Muscle of leg (tissue), 11 donors: ENCODE results near the gene BRME1. TPM values are rescaled to one million over a fixed set of nuclear protein-coding genes. Genes with fewer than 3 reads are reported as not detected.

ENCODE experiments used
- DNase-seq: peaks from one replicate; pipeline ENCODE4 v3.0.0; 2013
- H3K27ac ChIP-seq: one replicate; pipeline ENCODE4 v1.5.1; 2013; ENCODE audit warnings: mild to moderate bottlenecking, low read length, control low read depth
- H3K27me3 ChIP-seq: one replicate; pipeline ENCODE4 v1.6.1; 2013; ENCODE audit warnings: low read length; ENCODE audit not compliant: control insufficient read depth, insufficient read depth
- H3K36me3 ChIP-seq: one replicate; pipeline ENCODE4 v1.6.1; 2013; ENCODE audit warnings: low read length; ENCODE audit not compliant: control insufficient read depth, insufficient read depth
- H3K4me1 ChIP-seq: one replicate; pipeline ENCODE4 v1.6.1; 2013; ENCODE audit warnings: low read length; ENCODE audit not compliant: control insufficient read depth, insufficient read depth
- H3K4me3 ChIP-seq: one replicate; pipeline ENCODE4 v1.5.1; 2013; ENCODE audit warnings: low read length, control low read depth
- H3K9me3 ChIP-seq: replicated peaks from 2 replicates; pipeline ENCODE4 v1.6.1; 2013; ENCODE audit warnings: low read depth, low read length; ENCODE audit not compliant: control insufficient read depth
- WGBS: methylation state at CpG from one replicate; pipeline ENCODE4 v1.1.5; 2013; ENCODE audit warnings: missing lambda C conversion rate; ENCODE audit not compliant: insufficient coverage; 5-methylcytosine and 5-hydroxymethylcytosine counted together
- polyA plus RNA-seq, 8 donors: library from polyadenylated mRNA; unstranded; fragments of 120-200 nt; gene quantifications; one replicate each; pipeline versions ENCODE4 v1.2.1 to v1.2.3, GENCODE V29; 2013; ENCODE audit warnings: inconsistent platforms in 1 of 8, low replicate concordance in 1 of 8; ENCODE audit not compliant: insufficient read length in 8 of 8, insufficient read depth in 1 of 8
- total RNA-seq: library from RNA; stranded (reverse); fragments of 120-200 nt; gene quantifications from one replicate; pipeline ENCODE4 v1.2.4, GENCODE V29; 2013

Gene BRME1
- total and polyA plus RNA-seq, 9 donors: 2.1 to 6.1 (median 3.7) TPM

DNA sequence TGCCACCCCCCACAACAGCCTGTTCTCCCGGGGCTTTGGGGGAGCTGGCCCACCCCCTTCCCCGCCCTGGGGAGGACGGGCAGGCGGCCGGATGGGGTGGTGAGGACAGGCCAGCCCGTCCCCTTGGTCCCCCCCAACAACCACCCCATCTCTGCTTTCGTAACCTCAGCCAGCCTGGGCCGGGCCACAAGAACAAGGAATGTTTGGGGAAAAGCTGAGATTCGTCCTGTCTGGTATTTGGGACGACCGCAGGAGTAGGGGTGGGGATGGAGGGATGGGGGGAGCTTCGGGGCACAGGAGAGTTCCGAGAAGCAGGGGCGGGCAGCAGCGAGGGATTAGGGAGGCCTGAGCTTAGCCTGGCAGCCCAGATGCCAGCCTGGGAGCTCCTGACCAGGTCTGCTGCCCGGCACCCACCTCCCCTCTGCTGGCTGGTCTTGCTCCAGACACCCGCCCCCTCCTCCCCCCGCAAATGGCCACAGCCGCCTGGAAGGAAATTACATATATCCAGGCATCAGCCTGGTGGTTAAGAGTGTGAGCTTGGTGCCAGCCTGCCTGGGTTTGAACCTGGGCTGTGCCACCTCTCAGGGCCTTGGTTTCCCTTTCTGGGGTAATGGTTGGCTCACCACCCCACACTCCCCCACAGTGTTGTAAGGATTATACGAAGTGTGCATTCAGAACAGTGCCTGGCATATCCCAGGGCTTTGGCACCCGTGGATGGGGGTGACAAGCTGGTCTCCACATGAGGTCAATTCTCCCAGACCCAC is 32.6 kb upstream of the BRME1 start, which contains the start of gene PODNL1:
PODNL1 (minus strand) TSS at position 117 of the 764 bp plus-strand sequence. CDS start 236 bp downstream, outside the sequence.
- peaks cover 11% of the 10 kb centered on the region for H3K4me1 ChIP-seq
- H3K27me3 ChIP-seq: peaks cover 19% of the 10 kb centered on the region
- 20% methylated on average over 4 of the region's 21 CpGs for WGBS
- H3K36me3 ChIP-seq: no peaks in the 10 kb centered on the region
- H3K27ac ChIP-seq: no peak within 1 kb of the TSS
- no peaks in the 10 kb centered on the region for H3K9me3 ChIP-seq
- DNase-seq: peak; percentile 48
- H3K4me3 ChIP-seq: no peak within 1 kb of the TSS

DNA sequence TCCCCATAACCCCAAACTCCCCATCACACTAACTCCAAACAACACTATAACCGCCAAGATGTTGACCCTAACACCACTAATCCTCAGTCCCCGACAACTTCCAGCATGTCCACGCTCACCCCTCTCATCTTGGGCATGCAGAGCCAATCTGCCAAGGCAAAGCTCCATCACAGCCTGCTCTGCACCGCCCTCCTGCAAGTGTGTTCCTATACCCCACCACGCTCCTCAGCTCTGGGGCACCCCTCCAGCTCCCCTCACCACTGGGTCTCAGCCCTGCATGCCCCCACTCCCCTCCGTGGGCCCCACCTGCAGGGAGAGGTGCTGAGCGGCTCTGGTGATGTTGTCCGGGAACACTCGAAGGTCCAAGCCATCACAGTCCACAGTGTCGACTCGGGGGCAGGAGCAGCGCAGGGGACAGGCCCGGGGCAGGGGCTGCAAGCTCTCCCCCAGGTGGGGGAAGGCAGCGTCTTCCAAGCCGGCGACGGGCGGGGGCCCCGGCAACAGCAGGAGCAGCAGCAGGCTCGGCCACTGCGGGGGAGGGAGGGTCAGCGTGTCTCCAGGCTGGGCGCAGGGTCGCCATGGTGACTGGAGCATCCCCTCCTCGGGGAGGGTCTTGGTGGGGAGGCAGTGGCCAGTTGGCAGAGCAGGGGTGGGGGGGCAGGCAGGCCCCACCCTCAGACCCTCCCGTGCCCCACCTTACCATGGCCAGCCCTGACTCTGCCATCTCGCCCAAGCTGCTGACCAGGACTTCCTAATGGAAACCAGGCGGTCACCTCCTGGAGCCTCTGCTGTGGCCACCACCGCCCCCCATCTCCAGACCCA is 31.8 kb upstream of the BRME1 start:
- H3K4me1 ChIP-seq: peaks cover 11% of the 10 kb centered on the region
- no peaks in the 10 kb centered on the region for H3K9me3 ChIP-seq
- DNase-seq: no peak
- no peaks in the 10 kb centered on the region for H3K36me3 ChIP-seq
- 14% methylated on average over 21 of the region's 29 CpGs for WGBS
- no peak overlapping the region for H3K4me3 ChIP-seq
- H3K27me3 ChIP-seq: peaks cover 19% of the 10 kb centered on the region
- H3K27ac ChIP-seq: no peak overlapping the region

DNA sequence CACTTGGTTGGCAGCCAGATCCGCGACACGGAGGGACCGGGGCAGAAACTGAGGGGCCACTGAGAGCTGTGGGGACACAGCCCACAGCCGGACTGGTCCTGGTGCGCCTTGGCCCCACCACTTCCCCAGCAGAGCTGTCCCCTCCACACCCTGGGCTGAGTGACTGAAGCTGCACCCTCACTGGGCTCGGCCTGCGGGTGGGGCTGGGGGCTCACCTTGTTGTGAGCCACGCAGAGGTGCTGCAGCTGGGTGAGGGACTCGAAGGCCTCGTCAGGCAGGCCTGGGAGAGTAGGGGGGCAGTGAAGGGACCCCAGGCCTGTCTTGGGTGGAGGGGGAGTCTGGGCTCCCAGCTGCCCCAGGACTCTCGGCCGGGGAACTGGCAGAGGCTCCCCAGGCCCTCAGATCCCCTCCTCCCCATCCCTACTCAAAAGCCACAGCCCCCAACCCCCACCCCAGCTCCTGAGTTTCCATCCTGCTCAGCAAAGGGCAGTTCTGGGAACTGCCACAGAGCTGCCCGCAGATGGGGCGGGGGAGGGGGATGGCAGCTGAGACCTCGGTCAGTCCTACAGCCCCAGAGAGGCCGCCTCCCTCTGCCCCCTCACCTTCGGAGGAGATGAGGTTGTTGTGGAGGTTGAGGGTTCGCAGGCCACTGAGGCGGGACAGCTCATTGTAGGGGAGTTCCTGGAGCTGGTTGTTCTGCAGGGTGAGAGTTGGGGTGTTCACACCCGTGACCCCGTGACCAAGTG is 30.0 kb upstream of the BRME1 start:
- Histone ChIP-seq H3K9me3 (no peaks in the 10 kb centered on the region), H3K4me3 (no peak overlapping the region), H3K27ac (no peak overlapping the region), H3K27me3 (peaks cover 19% of the 10 kb centered on the region), H3K36me3 (peaks cover 3% of the 10 kb centered on the region), H3K4me1 (peaks cover 11% of the 10 kb centered on the region)
- no peak for DNase-seq
- 67% methylated on average over 6 of the region's 22 CpGs for WGBS

DNA sequence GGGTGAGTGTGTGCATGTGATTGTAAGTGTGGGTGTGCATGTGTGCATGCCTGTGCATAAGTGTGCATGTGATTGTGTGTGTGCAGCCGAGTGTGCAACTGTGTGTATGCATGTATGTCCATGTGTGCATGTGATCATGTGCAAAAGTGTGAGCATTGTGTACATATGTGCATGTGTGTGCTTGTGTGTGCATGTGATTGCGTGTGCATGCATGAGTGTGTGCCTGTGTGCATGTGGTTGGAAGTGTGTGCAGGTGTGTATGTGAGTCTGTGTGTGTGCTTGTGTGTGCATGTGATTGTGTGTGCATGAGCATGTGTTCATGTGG is 28.8 kb upstream of the BRME1 start:
- Histone ChIP-seq H3K9me3 (no peaks in the 10 kb centered on the region), H3K4me1 (peaks cover 11% of the 10 kb centered on the region), H3K27me3 (peaks cover 17% of the 10 kb centered on the region), H3K4me3 (no peak overlapping the region), H3K27ac (no peak overlapping the region), H3K36me3 (peaks cover 10% of the 10 kb centered on the region)
- DNase-seq: no peak
- WGBS: 100% methylated on average over 2 of the region's 2 CpGs

DNA sequence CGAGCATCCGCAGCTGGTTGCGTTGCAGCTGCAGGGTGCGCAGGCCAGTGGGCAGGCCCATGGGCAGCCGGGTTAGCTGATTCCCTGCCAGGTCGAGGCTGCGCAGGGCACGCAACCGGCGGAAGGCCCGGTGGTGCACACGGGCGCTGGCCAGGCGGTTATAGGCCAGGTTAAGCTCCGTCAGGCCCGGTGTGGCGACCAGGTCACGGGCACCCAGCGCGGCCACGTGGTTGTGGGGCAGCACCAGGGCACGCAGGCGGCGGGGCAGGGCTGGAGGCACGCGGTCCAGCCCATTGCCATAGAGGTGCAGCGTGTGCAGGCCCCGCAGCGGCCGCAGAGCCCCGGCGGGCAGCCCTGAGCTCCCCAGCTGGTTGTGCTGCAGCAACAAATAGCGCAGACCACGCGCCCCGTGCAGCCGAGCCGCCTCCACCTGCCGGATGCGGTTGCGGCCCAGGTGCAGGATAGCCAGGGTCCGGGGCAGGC is 27.0 kb upstream of the BRME1 start:
- 88% methylated on average over 42 of the region's 42 CpGs for WGBS
- no peak overlapping the region for H3K4me3 ChIP-seq

DNA sequence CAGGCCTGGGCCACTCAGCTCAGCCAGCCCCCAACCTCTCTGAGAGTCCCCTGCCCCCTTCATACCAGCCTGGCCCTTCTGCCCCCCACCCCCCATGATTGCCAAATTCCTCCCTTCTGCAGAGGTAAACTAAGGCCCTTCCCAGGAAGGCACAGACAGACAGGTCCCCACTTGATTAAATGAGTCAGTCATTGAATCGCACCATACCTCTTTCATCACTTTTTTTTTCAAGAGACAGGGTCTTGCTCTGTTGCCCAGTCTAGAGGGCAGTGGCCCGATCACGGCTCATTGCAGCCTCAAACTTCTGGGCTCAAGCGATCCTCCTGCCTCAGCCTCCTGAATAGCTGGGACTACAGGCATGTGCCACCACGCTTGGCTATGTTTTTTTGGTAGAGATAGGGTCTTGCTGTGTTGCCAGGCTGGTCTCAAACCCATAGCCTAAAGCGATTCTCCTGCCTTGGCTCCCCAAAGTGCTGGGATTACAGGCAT is 26.3 kb upstream of the BRME1 start:
- H3K27me3 ChIP-seq: peaks cover under 1% of the 10 kb centered on the region
- H3K4me1 ChIP-seq: no peaks in the 10 kb centered on the region
- no peak for DNase-seq
- no peak overlapping the region for H3K4me3 ChIP-seq
- 90% methylated on average over 3 of the region's 6 CpGs for WGBS
- no peak overlapping the region for H3K27ac ChIP-seq
- peaks cover 22% of the 10 kb centered on the region for H3K36me3 ChIP-seq
- H3K9me3 ChIP-seq: no peaks in the 10 kb centered on the region

More for the DNA sequence above, 27.0 kb upstream of the BRME1 start:
- Histone ChIP-seq H3K36me3 (peaks cover 19% of the 10 kb centered on the region), H3K4me1 (peaks cover 6% of the 10 kb centered on the region), H3K9me3 (no peaks in the 10 kb centered on the region), H3K27ac (no peak overlapping the region), H3K27me3 (peaks cover 8% of the 10 kb centered on the region)
- DNase-seq: no peak

DNA sequence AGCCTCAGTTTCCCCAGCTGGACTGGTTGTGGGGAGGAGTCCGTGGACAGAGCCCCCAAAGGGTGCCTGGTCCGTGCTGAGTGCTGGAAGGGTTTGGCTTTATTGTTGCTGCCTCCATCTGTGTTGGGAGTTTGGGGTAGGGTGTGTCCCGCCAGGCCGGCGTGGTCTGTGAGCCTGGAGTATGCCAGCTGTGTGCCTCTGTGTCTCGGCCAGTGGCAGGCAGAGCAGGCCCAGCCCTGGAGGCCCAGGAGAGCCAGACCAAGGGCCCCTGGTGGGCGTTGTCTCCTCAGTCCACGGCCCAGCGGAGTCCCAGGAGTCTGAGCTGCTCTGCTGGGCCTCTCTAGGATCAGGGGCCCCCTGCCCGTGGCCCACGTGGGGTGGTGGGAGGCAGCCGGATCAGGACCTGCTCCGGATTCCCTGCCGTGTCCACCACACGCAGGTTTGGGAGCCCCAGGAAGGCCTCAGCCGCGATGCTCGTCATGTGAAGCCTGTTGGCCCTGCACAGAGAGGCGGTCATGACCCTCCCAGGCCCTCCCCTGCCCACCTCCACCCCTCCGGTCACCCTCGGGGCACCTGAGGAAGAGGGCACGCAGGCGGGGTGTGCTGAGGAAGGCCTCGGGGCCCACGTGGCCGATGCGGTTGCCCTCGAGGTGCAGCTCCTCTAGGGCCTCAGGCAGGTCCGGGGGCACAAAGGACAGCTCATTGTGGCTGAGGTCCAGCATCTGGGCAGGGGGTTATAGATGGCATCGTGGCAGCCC is 25.7 kb upstream of the BRME1 start:
- no peak overlapping the region for H3K27ac ChIP-seq
- 72% methylated on average over 20 of the region's 30 CpGs for WGBS

DNA sequence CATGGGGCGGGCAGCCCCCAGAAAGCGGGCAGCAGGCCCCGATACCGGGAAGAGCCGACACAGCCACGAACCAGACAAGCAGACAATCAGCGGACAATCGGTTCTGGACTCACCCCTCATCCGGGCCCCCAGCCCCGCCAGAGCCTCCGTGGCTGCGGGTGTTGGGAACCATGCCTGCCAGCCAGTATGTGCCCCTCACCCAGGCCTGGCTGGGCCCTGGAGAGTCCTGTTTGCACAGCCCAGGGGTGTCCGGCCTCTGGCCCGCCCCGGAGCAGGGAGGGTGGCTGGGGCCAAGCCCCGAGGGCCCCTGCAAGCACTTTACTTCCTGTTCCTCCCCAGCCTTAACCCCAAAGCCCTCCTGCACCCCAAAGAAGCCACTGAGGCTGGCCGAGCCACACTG is 24.5 kb upstream of the BRME1 start:
- no peak for DNase-seq
- Histone ChIP-seq H3K27ac (no peak overlapping the region), H3K4me1 (no peaks in the 10 kb centered on the region), H3K27me3 (no peaks in the 10 kb centered on the region), H3K36me3 (peaks cover 27% of the 10 kb centered on the region), H3K9me3 (no peaks in the 10 kb centered on the region), H3K4me3 (no peak overlapping the region)
- WGBS: 75% methylated on average over 16 of the region's 17 CpGs

More for the DNA sequence above, 25.7 kb upstream of the BRME1 start:
- no peaks in the 10 kb centered on the region for H3K9me3 ChIP-seq
- no peaks in the 10 kb centered on the region for H3K4me1 ChIP-seq
- peaks cover 24% of the 10 kb centered on the region for H3K36me3 ChIP-seq
- no peaks in the 10 kb centered on the region for H3K27me3 ChIP-seq
- H3K4me3 ChIP-seq: no peak overlapping the region
- DNase-seq: no peak

DNA sequence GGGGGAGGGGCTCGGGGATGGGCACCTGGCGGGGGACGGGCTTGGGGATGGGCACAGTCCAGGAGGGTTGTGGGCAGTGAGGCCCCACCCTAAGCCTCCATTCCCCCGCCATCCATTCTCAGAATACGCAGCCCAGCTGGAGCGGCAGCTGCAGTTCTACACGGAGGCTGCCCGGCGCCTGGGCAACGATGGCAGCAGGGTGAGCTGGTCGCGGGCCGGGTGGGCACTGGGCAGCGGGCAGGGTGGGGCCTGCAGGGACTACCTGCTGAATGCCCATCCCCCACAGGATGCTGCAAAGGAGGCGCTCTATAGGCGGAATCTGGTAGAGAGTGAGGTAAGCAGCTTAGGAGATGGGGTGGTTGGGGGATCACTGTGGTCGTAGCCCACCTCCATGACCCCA is 24.0 kb upstream of the BRME1 start:
- 89% methylated on average over 10 of the region's 17 CpGs for WGBS
- H3K36me3 ChIP-seq: peaks cover 29% of the 10 kb centered on the region

More for the DNA sequence above, 24.0 kb upstream of the BRME1 start:
- no peaks in the 10 kb centered on the region for H3K9me3 ChIP-seq
- no peaks in the 10 kb centered on the region for H3K4me1 ChIP-seq
- no peak overlapping the region for H3K27ac ChIP-seq
- H3K27me3 ChIP-seq: no peaks in the 10 kb centered on the region
- DNase-seq: no peak
- H3K4me3 ChIP-seq: no peak overlapping the region
